ENCODE data around the gene AZIN2. TPM values are rescaled to one million over a fixed set of nuclear protein-coding genes. Genes with fewer than 3 reads are reported as not detected.

AZIN2 gene
- total and polyA plus RNA-seq, 2 of the 8 experiments (the other 6 are each of a cell fraction or from before 2014, with no cell fraction given): 0.22 to 0.91 TPM

DNA sequence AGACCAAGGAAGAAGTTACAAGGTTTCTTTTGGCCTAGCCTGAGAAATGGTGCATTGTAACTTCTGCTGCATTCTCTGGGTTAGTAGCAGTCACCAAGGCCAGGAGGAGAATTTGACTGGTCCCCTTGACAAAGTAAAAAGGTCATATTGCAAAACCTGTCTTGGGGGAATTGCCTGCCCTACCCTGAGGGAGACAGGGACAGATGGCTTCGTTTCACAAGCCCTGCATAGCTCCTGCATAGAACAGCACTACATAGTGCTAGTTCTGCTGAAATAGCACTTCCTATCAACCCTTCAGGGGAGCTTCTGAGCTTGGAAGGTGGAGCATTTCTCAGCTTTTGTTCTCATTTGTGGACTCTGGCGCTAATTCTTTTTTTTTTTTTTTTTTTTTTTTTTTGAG is 23.9 kb upstream of the AZIN2 start:
- no peak overlapping the region for H3K14ac ChIP-seq (ENCODE audit: insufficient read length)
- H3K27ac ChIP-seq (ENCODE audit: low read depth, low read length): no peak overlapping the region
- TF ChIP-seq FOSL1 (IDR thresholded peaks at IDR 0.05; ENCODE audit: insufficient read depth, low read depth, low read length) (no peak), SRF (IDR thresholded peaks at IDR 0.05; ENCODE audit: low read depth, low read length) (no peak), ASH2L (IDR thresholded peaks at IDR 0.05; ENCODE audit: low read length) (no peak), TAF7 (optimal IDR thresholded peaks at IDR 0.05; ENCODE audit: borderline replicate concordance, low read depth, low read length) (no peak), RBBP5 (IDR thresholded peaks at IDR 0.05; ENCODE audit: borderline replicate concordance, low read depth, low read length) (no peak), POU5F1 (IDR thresholded peaks at IDR 0.05; ENCODE audit: low read depth, low read length) (no peak), TCF12 (IDR thresholded peaks at IDR 0.05; ENCODE audit: low read depth, low read length) (no peak), TBP (IDR thresholded peaks at IDR 0.05; ENCODE audit: low read depth, low read length) (no peak), ZNF274 (IDR thresholded peaks at IDR 0.05; ENCODE audit: borderline replicate concordance, extremely low read depth, low read length) (no peak), SAP30 (IDR thresholded peaks at IDR 0.05; ENCODE audit: insufficient read depth, insufficient replicate concordance, low read length) (no peak), SIX5 (IDR thresholded peaks at IDR 0.05; ENCODE audit: low read depth, low read length) (no peak)
- peak overlapping the region; percentile 53; the same call in 1 of the 2 replicates for H2BK15ac ChIP-seq (ENCODE audit: low read length)
- no peak overlapping the region for H3K4me3 ChIP-seq (ENCODE audit: extremely low read depth in 1 of 4, insufficient read depth in 2 of 4, low read depth in 3 of 4, low read length in 4 of 4)
- H3K79me1 ChIP-seq (ENCODE audit: low read depth, low read length): no peaks in the 10 kb centered on the region
- peaks cover 4 to 7% of the 10 kb centered on the region in 2 experiments; a peak in 2 of 4 replicates for H3K9me3 ChIP-seq (ENCODE audit: insufficient read depth in 2 of 2, low read depth in 1 of 2, low read length in 1 of 2)
- no peaks in the 10 kb centered on the region; a peak in 1 of 7 replicates for H3K27me3 ChIP-seq (replicated peaks in 1 of 4; ENCODE audit: control insufficient read depth in 3 of 4, extremely low read depth in 1 of 4, insufficient read depth in 3 of 4, low read length in 3 of 4)
- H4K5ac ChIP-seq (ENCODE audit: insufficient read length, low read depth, low read length): no peak overlapping the region
- CTCF ChIA-PET (ENCODE audit: partially characterized antibody): interaction anchor here (0.6 to 5.6 kb wide), 20 partner anchors 8 to 436 kb away, joined by 3 to 73 read pairs (median 5); partner anchors contain the start of gene AZIN2
- H3K9ac ChIP-seq (replicated peaks in 1 of 4; ENCODE audit: extremely low read depth in 1 of 4, low read depth in 3 of 4, low read length in 3 of 4): no peak overlapping the region
- no peak overlapping the region for H3K23ac ChIP-seq (ENCODE audit: insufficient read length)
- no peak overlapping the region for H3K4me2 ChIP-seq (ENCODE audit: insufficient read depth in 1 of 2, low read depth in 2 of 2, low read length in 2 of 2)
- H3K36me3 ChIP-seq (ENCODE audit: control insufficient read depth in 2 of 4, insufficient read depth in 4 of 4, low read length in 3 of 4): no peaks in the 10 kb centered on the region
- no peak overlapping the region for H3K4ac ChIP-seq (replicated peaks; ENCODE audit: insufficient read length, low read depth, low read length)
- H2AFZ ChIP-seq (ENCODE audit: low read length): no peak overlapping the region
- H3K79me2 ChIP-seq (ENCODE audit: control insufficient read depth in 1 of 2, insufficient read depth in 2 of 2, low read length in 2 of 2): no peaks in the 10 kb centered on the region
- no peaks in the 10 kb centered on the region for H4K20me1 ChIP-seq (replicated peaks in 1 of 2; ENCODE audit: control insufficient read depth in 1 of 2, insufficient read depth in 2 of 2, low read length in 2 of 2)
- FAIRE-seq (no peak), DNase-seq (ENCODE audit: low read depth in 1 of 2, low spot score in 2 of 2) (no peak)
- H2BK20ac ChIP-seq (ENCODE audit: low read length): no peak overlapping the region
- H3K56ac ChIP-seq (replicated peaks; ENCODE audit: insufficient read length, low read depth, low read length): no peak overlapping the region
- no peak overlapping the region for H2BK120ac ChIP-seq (replicated peaks; ENCODE audit: low read depth, low read length)
- no peak overlapping the region for H3K18ac ChIP-seq (ENCODE audit: extremely low read depth, low read length)
- no peak overlapping the region for H2AK5ac ChIP-seq (ENCODE audit: low read depth, low read length)
- H2BK12ac ChIP-seq (ENCODE audit: low read depth, low read length): no peak overlapping the region
- 82% methylated on average over 1 of the region's 2 CpGs; no CpG with 5 or more reads in 1 of the 2 experiments for WGBS, 2 experiments (ENCODE audit: extremely low coverage in 1 of 2, insufficient coverage in 1 of 2, insufficient read length in 1 of 2, insufficient replicate concordance in 2 of 2, low coverage in 1 of 2, low lambda C conversion rate in 2 of 2, missing lambda C conversion rate in 1 of 2)
- H3K23me2 ChIP-seq (ENCODE audit: low read depth, low read length): no peaks in the 10 kb centered on the region
- no peak overlapping the region for H4K91ac ChIP-seq (replicated peaks; ENCODE audit: insufficient read length, low read length)
- POLR2A ChIA-PET (ENCODE audit: partially characterized antibody): no interaction called here
- H2BK5ac ChIP-seq (ENCODE audit: low read depth, low read length): no peak overlapping the region
- H4K8ac ChIP-seq (ENCODE audit: extremely low read depth, insufficient read depth, low read length): no peak overlapping the region
- H3K4me1 ChIP-seq (replicated peaks in 1 of 4; ENCODE audit: control insufficient read depth in 3 of 4, insufficient read depth in 4 of 4, low read length in 3 of 4): no peaks in the 10 kb centered on the region

Data from H1 (cell line).